Astrocyte of the spinal cord (primary cell): ENCODE results near the gene C1orf35.

Experiments used
- DNase-seq: peaks from one replicate; pipeline ENCODE4 v3.0.0; 2011; ENCODE audit warnings: low read depth, low spot score
- H3K4me3 ChIP-seq: 2 replicates; pipeline ENCODE4 v1.5.1; 2011; ENCODE audit warnings: low read depth, mild to moderate bottlenecking, low read length, moderate library complexity
- CTCF ChIP-seq: IDR thresholded peaks from 2 replicates; pipeline ENCODE4 v1.5.1; 2012; ENCODE audit warnings: low read depth, mild to moderate bottlenecking, low read length, inconsistent platforms
- in situ Hi-C: cut with HindIII; loops from 2 replicates; pipeline ENCODE4 v1.10.0; 2017; ENCODE audit warnings: low sequenced_read_pairs

C1orf35 gene

DNA sequence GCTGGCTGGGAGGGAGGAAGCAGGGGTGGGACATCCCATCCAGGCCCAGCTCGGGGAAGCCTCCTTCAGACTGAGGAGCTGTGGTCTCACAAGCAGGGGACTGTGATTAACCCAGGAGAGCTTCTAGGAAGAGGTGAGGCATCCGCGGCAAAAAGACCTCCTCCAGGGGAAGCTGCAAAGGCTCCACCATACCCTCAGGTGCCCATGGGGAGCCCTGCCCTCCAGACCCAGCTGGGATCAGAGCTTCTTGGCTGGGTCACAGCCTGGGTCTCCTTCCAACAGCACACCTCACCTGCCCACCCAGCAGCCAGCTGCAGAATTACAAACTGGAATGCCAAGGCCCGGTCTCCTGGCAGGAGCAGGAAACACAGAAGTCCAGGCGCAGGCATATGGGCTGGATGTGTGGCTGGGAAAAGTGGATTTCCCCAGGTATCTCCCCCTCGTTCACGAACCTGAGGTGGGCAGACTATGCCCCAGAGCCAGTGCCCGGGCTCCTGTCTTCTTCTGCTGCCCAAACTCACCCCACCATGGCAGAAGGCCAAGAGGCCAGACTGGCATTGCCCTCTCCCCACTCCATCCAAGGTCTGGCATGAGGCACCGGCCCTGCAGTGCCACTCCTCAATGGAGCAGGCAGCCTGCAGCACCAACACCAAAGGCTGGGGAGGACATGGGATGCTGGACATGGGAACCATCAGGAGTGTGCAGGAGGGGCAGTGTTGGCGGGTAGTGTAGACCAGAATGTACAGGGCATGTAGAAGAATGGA, 36.1 kb downstream of the C1orf35 start:
- no peak for TF ChIP-seq CTCF
- H3K4me3 ChIP-seq: no peak overlapping the region
- in situ Hi-C loops: no loop called here
- DNase-seq: no peak

GRCh38 chr1:228066416-228066815, 36.7 kb downstream of the C1orf35 start:
- no peak overlapping the region for H3K4me3 ChIP-seq
- DNase-seq: no peak
- in situ Hi-C loops: no loop called here
- no peak for TF ChIP-seq CTCF

DNA sequence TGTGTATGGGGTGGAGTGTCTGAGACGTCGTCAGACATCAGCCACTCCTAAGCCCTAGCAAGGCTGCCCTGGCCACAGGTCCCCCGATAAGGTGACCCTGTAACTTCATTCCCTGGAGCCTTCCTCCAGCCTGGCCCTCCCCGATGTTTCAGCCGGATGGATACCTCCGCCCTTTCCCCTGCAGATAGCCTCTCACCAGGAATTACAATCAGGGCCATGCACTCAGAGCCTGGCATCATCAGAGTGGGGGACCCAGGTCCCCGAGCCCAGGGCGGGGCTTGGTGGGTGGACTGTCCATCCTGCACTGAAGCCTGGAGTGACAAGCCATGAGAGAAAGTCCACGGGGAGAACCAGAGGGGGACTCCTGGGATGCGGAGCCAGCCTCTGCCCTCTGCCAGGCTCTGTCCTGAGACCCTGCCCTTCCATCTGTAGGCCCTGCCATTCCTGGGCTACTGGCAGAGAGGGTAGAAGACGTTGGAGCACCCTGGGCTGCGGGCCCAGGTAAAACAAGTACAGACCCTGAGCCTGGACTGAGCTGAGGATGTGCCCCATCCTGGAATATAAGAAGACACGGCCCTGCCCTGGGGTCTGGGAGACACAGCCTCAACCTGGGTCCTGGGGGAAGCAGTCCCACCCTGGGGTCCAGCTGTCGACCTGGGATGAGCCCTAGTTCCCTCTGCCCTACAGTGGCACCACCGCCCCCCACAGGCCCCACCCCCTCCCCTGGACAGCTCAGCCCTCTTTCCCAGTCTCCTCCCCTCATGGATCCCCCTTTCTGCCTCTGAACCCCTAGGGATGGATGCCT, 37.4 kb downstream of the C1orf35 start:
- DNase-seq: no peak
- in situ Hi-C loops: no loop called here
- no peak for TF ChIP-seq CTCF
- H3K4me3 ChIP-seq: no peak overlapping the region

DNA sequence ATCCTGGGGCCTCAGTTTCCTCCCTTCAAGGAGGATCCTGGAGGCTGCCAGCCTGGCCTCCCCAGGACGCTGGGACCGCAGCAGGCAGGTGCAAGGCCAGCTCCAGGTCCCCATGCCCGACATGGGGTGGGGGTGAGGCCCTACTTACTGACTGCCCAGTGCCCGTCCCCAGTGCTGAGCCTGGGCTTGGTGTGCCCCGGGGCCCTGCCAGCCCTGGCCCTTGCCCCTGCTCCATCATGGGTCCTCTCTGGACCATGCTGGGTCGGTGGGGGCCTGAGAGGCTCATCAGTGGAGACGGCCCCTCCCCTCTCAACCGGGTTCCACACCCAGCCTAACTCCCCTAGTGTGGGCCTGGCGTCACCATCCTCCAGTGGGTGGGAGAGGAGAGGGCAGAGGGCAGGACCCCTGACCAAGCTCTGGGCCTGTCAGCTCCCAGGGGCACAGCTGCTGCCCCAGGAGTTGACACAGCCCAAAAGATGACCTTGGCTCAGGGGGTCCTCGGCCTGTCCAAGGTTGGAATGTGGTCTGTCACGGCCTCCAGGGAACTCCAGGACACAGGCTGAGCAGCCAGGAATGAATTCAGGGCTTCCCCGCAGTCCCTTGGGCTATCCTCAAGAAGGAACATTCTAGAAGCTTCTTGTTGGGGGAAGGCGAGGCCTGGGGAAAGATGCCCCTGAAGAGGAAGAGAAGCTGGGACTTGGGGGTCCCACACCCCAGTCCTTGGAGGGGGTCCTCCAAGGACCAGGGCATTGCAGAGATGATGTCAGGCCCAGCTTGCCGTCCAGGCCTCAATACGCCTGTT, 38.2 kb downstream of the C1orf35 start:
- DNase-seq: no peak
- TF ChIP-seq CTCF: no peak
- in situ Hi-C loops: no loop called here
- no peak overlapping the region for H3K4me3 ChIP-seq

GRCh38 chr1:228064296-228064695, 38.8 kb downstream of the C1orf35 start:
- in situ Hi-C loops: no loop called here
- TF ChIP-seq CTCF: no peak
- DNase-seq: no peak
- H3K4me3 ChIP-seq: no peak overlapping the region

- in situ Hi-C loops: no loop called here
- no peak for DNase-seq
- no peak for TF ChIP-seq CTCF
- H3K4me3 ChIP-seq: no peak overlapping the region
These were observed 39.6 kb downstream of the C1orf35 start for GRCh38 chr1:228063251-228064191.
